Activated T-helper 2 cell treated with anti-CD3 and anti-CD28 coated beads, Interferon-gamma antibody, Interleukin-2, Interleukin-4, amounts not matched to agents 10 μg/mL and 5 μg/mL and 100 μg/mL, durations not matched to agents 14 hours and 24 hours and 36 hours (primary cell): Measurements from ENCODE around the gene INPP4A. TPM values are rescaled to one million over a fixed set of nuclear protein-coding genes. Genes with fewer than 3 reads are reported as not detected.

Experiments used
- DNase-seq: peaks from one replicate; pipeline ENCODE4 v3.0.0; 2021; ENCODE audit warnings: low spot score
- H3K27ac Mint-ChIP-seq: one replicate; pipeline ENCODE4 v1.8.0; 2021; ENCODE audit warnings: mixed read lengths
- H3K27me3 Mint-ChIP-seq: one replicate; pipeline ENCODE4 v1.8.0; 2021; ENCODE audit warnings: low read depth, mixed read lengths
- H3K36me3 Mint-ChIP-seq: one replicate; pipeline ENCODE4 v1.8.0; 2021; ENCODE audit warnings: low read depth, mixed read lengths
- H3K4me1 Mint-ChIP-seq: one replicate; pipeline ENCODE4 v1.8.0; 2021; ENCODE audit warnings: low read depth, mixed read lengths
- H3K4me3 Mint-ChIP-seq: one replicate; pipeline ENCODE4 v1.8.0; 2021; ENCODE audit warnings: low read depth, mild to moderate bottlenecking, moderate library complexity, mixed read lengths
- H3K9me3 Mint-ChIP-seq: one replicate; pipeline ENCODE4 v1.8.0; 2021; ENCODE audit warnings: mixed read lengths
- intact Hi-C: fragments of 100-400 bp; cut with micrococcal nuclease; formaldehyde crosslinking; loops from one replicate; pipeline ENCODE4 v1.15.1; 2023
- total RNA-seq: library from RNA; stranded (reverse); gene quantifications from 2 replicates; pipeline ENCODE4 v1.2.3, GENCODE V29; 2022

The INPP4A gene
- total RNA-seq, 1 donor from 2014 or later = 35.9 TPM

DNA sequence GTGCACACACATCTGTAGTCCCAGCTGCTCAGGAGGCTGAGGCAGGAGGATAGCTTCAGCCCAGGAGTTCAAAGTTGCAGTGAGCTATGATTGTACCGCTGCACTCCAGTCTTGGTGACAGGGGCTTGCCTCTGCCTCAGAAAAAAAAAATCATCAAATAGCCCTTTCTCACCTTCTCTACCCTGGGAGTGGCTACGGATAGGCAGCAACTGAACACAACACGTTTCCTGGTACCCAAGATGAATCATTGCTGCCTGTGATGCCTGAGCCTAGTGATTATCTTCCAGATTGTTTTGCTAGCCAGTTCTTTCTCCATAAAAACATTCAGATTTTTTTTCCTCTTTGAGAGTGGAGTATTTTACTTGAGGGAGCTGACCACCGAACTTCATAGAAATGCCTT, 13.5 kb downstream of the INPP4A start:
- H3K4me1 Mint-ChIP-seq = peaks cover 88% of the 10 kb centered on the region
- no peak overlapping the region for H3K4me3 Mint-ChIP-seq
- intact Hi-C loops = loop anchor here (1.0 to 10.0 kb wide), 2 partner anchors 20 to 743 kb away; partner anchors contain the start of gene ZAP70
- no peaks in the 10 kb centered on the region for H3K9me3 Mint-ChIP-seq
- peak overlapping the region; percentile 58 for H3K27ac Mint-ChIP-seq
- peaks cover 43% of the 10 kb centered on the region for H3K36me3 Mint-ChIP-seq
- DNase-seq = no peak
- no peaks in the 10 kb centered on the region for H3K27me3 Mint-ChIP-seq

DNA sequence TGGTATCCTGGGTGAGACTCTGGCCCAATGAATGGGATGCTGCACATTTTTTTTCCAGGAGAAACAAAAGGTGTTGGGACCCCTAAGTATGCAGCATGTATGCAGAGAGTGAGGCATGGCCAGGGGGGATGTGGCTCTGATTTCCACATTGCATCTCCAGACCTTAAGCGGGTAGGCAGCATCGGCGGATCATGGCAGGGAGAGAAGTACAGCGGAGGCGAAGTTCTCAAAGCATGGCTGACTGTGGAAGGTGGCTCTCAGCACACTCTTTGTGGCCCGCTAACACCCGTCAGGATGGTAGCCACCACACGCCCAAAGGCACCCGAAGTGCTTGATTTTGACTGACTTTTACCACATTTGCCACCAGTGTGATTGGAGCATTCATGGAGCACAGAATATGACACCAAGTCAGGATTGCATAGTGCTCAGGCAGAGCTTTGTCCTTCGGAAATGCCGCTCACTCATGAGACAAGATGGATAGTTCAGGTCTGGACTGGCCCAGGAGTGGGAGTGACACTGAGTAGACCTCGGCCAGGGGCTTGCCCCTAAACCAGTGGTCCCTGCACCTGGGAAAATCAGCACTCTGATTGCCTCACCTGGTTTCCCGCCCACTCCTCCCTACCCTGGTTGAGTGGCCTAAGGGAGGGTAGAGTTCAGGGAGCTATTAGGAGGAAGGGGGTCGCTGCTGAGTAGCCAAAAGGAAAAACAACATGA, 14.2 kb downstream of the INPP4A start:
- Mint-ChIP-seq H3K9me3 (no peaks in the 10 kb centered on the region), H3K27ac (peak overlapping the region; percentile 96), H3K4me1 (peaks cover 88% of the 10 kb centered on the region), H3K27me3 (no peaks in the 10 kb centered on the region), H3K36me3 (peaks cover 41% of the 10 kb centered on the region), H3K4me3 (no peak overlapping the region)
- intact Hi-C loops = loop anchor here (1.0 to 10.0 kb wide), 2 partner anchors 21 to 744 kb away; partner anchors contain the start of gene ZAP70
- DNase-seq = no peak

DNA sequence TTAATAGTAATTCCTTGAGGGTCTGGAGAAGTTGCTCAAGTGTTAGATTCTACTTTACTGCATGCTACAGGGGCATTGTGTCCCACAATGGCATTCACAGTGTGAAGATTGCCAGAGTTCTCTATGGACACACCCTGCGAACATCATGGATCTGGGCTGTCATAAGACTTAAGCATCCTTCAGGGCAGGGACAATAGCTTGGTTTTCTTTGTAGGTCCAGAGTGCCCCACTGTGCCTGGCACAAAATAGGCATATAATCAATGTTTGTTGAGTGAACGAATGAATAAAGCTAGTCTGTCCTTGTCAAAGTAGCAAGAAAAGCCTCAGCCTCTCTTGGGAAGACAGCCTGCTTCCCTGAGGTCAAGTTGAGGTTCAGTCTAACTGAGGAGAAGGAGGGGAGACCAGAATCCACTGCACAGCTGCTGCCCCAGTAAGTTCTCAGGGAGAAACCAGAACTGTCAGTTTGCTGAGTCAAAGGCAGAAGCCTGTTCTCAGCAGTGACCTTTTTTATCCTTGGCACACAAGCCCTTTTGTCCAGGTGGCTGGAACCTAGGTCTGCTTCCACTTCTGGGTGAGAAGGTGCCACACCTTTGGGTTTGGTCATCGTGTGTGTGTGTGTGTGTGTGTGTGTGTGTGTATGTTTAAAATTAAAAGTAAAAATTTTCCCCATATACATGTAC, 15.0 kb downstream of the INPP4A start:
- Mint-ChIP-seq H3K4me3 (peak overlapping the region; percentile 48), H3K4me1 (peaks cover 88% of the 10 kb centered on the region), H3K9me3 (no peaks in the 10 kb centered on the region), H3K27ac (peak overlapping the region; percentile 96), H3K27me3 (no peaks in the 10 kb centered on the region), H3K36me3 (peaks cover 37% of the 10 kb centered on the region)
- intact Hi-C loops = loop anchor here (10.0 kb wide), 2 partner anchors 275 to 745 kb away; partner anchors contain the start of genes MGAT4A and ZAP70
- no peak for DNase-seq

DNA sequence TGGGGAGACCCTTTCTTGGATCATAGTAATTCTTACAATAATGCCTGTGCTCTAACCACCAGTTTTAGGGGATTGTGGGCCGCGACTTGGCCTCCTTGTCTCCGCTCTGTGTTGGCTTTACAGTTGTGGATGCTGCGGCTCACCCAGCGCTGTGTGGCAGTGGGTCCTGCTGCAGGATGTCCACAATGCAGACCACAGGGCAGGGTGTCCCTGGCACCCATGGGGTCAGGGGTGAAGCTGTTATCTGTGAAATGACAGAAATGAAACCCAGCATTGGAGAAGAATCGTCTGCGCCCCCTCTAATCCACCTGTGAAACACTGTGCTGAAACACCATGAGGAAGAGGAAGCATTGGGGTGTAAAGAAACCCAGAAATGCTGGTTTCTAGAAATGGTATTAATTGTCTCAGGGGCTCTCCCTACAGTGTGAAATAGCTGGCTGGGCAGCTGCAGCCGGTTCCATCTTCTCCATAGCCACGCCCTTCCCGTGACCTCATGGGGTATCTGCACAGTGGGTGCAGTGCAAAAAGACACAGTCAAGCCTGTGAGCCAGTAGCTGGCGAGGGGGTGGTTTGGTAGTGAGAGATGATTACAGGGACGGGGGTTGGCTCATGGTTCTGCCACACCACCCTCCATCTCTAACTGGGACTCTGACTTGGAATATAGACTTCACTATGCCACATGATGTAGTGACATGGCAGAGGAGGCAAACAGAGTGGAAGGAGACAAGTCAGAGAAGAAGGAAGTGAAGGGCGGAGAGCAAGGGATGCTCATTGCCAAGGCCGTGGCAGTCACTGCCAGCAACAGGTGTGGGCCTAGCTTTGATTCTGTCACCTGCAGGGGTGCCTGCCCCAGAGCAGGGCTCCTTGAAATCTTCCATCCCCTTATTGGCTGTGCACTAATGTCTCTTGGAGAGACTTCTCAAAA, 16.2 kb downstream of the INPP4A start:
- H3K36me3 Mint-ChIP-seq = peaks cover 33% of the 10 kb centered on the region
- DNase-seq = peak; percentile 56
- H3K4me1 Mint-ChIP-seq = peaks cover 88% of the 10 kb centered on the region
- H3K4me3 Mint-ChIP-seq = peak overlapping the region; percentile 58
- intact Hi-C loops = loop anchor here (10.0 kb wide), 1 partner anchor 274 kb away; the partner anchor contains the start of gene MGAT4A
- no peaks in the 10 kb centered on the region for H3K9me3 Mint-ChIP-seq
- peak overlapping the region; percentile 96 for H3K27ac Mint-ChIP-seq
- no peaks in the 10 kb centered on the region for H3K27me3 Mint-ChIP-seq

DNA sequence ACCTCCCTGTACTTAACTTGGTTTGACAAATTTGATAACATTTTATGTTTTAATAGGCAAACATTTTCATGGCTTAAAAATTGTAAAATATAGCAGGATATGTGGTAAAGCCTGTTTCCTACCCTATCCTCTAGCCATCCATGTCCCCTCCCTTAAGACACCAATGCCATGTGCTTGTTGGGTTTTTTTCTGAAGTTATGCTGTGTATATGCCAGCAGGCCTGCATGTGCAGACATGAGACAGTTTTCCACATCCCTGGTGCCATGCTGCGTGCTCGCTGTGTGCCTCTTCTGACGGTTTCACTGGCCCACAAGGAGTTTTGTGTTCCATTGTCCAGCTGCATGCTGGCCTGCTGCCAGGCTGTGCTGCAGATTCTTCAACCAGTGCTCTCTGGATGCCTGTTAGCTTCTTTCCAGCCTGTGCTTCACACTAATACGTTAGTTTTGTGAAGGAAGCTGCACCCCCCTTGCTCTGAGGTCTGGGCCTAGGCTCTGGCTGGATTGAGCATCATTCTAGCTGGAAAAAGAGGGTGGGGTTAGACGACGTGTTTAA, 16.9 kb downstream of the INPP4A start:
- Mint-ChIP-seq H3K9me3 (no peaks in the 10 kb centered on the region), H3K36me3 (peaks cover 32% of the 10 kb centered on the region), H3K27ac (peak overlapping the region; percentile 70), H3K4me1 (peaks cover 90% of the 10 kb centered on the region), H3K4me3 (no peak overlapping the region), H3K27me3 (no peaks in the 10 kb centered on the region)
- DNase-seq = no peak
- intact Hi-C loops = loop anchor here (10.0 kb wide), 1 partner anchor 273 kb away; the partner anchor contains the start of gene MGAT4A

DNA sequence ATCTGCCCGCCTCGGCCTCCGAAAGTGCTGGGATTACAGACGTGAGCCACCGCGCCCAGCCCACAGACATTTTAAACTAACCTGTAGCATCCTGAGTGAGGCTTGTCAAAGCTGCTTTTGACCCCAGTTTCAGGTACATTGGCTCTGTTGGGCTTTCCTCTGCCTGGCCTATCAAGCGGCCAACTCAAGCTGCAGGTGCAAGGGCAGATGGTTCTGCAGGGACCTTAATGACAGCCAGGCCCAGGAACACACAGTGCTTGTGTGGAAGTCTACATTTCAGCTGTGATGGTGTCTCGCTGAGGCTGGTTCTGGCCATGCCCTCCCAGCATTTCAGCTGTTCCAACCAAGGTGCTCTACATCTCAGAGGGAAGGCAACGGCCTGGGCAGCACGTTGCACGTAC, 18.4 kb downstream of the INPP4A start:
- no peaks in the 10 kb centered on the region for H3K27me3 Mint-ChIP-seq
- no peaks in the 10 kb centered on the region for H3K9me3 Mint-ChIP-seq
- no peak for DNase-seq
- H3K36me3 Mint-ChIP-seq = peaks cover 29% of the 10 kb centered on the region
- peaks cover 90% of the 10 kb centered on the region for H3K4me1 Mint-ChIP-seq
- peak overlapping the region; percentile 31 for H3K4me3 Mint-ChIP-seq
- intact Hi-C loops = loop anchor here (10.0 kb wide), 1 partner anchor 272 kb away; the partner anchor contains the start of gene MGAT4A
- peak overlapping the region; percentile 95 for H3K27ac Mint-ChIP-seq

DNA sequence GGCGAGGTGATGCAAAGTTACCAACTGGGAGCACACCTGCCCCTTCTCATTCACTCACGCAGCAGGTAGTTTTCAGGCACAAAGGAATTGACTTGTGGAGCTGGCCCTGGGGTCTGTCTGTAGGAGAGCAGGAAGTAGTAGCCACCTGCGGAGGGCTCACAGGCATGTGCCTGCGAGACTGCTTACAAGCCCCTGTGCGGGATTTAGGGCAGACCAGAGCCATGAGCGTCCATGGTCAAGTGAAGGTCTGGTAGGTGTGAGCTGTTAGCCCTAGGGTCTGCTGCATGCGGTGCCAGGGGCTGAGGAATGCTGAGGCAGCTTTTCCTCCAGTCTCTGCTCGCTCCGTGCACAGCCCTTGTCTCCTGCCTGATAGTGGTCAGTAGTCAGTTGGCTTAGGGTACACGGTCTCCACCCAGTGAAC, 18.9 kb downstream of the INPP4A start:
- Mint-ChIP-seq H3K27me3 (no peaks in the 10 kb centered on the region), H3K27ac (peak overlapping the region; percentile 95), H3K4me3 (peak overlapping the region; percentile 77), H3K36me3 (peaks cover 24% of the 10 kb centered on the region), H3K4me1 (peaks cover 88% of the 10 kb centered on the region), H3K9me3 (no peaks in the 10 kb centered on the region)
- intact Hi-C loops = loop anchor here (10.0 kb wide), 1 partner anchor 271 kb away; the partner anchor contains the start of gene MGAT4A
- no peak for DNase-seq

DNA sequence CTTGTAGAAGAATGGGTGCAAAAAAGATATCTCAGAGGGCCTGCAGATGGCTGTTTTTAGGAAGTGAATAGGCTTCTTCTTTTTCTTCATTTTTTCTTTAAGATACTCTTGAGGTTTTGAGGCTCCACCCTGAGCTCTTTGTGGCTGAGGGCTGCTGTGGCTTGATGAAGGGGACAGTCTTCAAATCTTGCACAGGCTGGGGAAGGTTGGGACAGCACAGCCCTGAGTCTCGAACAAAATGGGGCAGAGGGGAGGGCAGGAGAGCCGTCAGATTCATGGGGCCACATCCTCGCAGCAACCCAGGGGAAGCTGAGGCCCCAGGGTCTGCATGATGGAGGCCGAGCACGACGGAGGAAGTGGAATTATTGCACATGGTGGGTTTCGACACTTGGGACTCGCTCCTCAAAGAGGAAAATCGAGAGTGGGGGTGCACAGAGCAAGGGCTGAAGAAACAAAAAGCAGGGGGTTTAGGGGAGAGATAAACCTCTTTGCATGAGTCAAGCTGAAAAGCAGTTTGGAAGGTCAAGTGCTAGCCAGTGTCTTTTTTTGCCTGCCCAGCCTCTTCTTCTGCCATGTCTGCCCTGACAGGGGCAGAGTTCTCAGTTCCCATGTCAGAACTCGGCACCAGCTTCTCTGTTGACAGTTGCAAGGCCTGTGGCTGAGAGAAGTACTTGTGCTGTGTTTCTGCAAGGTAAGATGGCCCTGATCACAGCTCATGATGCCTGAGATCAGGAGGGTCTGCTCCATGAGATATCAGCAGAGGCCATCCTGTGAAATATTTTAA, 19.5 kb downstream of the INPP4A start:
- intact Hi-C loops = loop anchor here (10.0 kb wide), 1 partner anchor 271 kb away; the partner anchor contains the start of gene MGAT4A
- no peaks in the 10 kb centered on the region for H3K9me3 Mint-ChIP-seq
- H3K4me3 Mint-ChIP-seq = peak overlapping the region; percentile 77
- no peak for DNase-seq
- no peaks in the 10 kb centered on the region for H3K27me3 Mint-ChIP-seq
- H3K4me1 Mint-ChIP-seq = peaks cover 86% of the 10 kb centered on the region
- peaks cover 22% of the 10 kb centered on the region for H3K36me3 Mint-ChIP-seq
- H3K27ac Mint-ChIP-seq = peak overlapping the region; percentile 95

DNA sequence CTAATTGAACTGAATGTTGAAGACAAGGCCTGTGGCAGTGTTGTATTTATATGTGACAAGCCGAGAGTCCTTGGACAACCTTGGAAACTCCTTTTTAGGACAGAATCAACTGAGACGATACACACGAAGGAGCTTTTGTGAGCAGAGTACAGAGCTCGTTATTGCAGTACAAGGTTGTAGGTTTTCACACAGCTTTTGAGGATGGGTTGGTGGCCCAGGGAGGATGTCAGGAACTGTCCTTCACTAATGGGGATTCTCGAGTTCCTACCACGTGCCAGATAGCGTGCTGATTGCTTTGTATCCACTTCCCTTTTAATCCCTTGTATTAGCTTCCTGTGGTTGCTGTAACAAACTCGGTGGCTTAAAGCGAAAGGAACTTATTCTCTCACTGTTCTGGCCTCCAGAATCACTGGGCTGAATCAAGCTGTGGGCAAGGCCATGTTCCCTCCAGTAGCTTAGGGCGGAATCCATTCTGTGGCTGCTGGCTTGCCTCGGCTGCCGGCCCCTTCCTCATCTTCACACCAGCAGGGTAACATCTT, 20.2 kb downstream of the INPP4A start:
- H3K4me3 Mint-ChIP-seq = peak overlapping the region; percentile 77
- no peaks in the 10 kb centered on the region for H3K27me3 Mint-ChIP-seq
- H3K9me3 Mint-ChIP-seq = no peaks in the 10 kb centered on the region
- DNase-seq = peak; percentile 59
- peaks cover 82% of the 10 kb centered on the region for H3K4me1 Mint-ChIP-seq
- H3K36me3 Mint-ChIP-seq = peaks cover 22% of the 10 kb centered on the region
- intact Hi-C loops = loop anchor here (5.0 to 10.0 kb wide), 3 partner anchors 87 to 270 kb away; partner anchors contain the start of genes COA5, MGAT4A and UNC50
- H3K27ac Mint-ChIP-seq = peak overlapping the region; percentile 95

DNA sequence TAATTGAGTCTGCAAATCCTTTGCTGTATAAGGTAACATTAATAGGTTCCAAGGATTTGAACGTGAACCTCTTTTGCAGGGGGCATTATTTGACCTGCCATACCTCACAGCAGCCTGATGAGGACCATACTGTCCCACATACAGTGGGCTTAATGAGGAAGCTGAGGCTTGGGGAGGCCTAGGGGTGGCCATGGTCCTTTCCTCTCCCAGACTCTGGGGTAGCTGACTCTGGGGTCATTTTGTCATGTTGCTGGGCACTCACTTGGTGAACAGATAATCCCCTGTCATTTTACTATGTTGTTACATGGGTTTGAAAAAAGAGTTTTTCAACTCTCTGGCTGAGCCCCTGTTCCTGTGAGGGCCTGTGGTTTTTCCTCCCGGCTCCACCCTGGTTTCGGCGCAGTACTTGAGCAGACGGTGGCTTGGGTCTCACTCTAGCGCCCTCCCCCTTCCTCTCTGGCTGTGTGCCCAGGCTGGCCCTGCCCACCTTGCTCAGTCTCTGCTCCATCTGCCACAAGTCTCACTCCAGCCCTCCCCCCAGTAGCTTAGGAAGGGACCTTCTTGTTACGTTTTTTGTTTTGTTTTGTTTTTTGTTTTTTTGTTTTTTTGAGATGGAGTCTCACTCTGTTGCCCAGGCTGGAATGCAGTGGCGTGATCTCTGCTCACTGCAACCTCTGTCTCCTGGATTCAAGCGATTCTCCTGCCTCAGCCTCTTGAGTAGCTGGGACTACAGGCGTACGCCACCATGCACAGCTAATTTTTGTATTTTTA, 21.0 kb downstream of the INPP4A start:
- peak overlapping the region; percentile 77 for H3K4me3 Mint-ChIP-seq
- intact Hi-C loops = loop anchor here (5.0 to 10.0 kb wide), 3 partner anchors 87 to 269 kb away; partner anchors contain the start of genes COA5, MGAT4A and UNC50
- H3K27ac Mint-ChIP-seq = peak overlapping the region; percentile 95
- H3K27me3 Mint-ChIP-seq = no peaks in the 10 kb centered on the region
- H3K4me1 Mint-ChIP-seq = peaks cover 82% of the 10 kb centered on the region
- H3K36me3 Mint-ChIP-seq = peaks cover 26% of the 10 kb centered on the region
- no peaks in the 10 kb centered on the region for H3K9me3 Mint-ChIP-seq
- DNase-seq = peak; percentile 73
